HG03175 (cell line): ENCODE measurements around the gene LRRC8C.
A peak's percentile ranks its signal among the peaks of the same experiment; 100 is the strongest.
"Not testable (repeated sequence)": the region's sequence is repeated elsewhere in the genome, so short reads cannot be mapped to it uniquely, and the experiment has no call there.

Source experiments
- ATAC-seq: cut with Tn5 transposase; IDR thresholded peaks from one replicate; pipeline ENCODE4 v1.9.1; 2021; ENCODE audit warnings: mild to moderate bottlenecking, moderate library complexity; ENCODE audit not compliant: unreplicated experiment

Gene LRRC8C

GRCh38 chr1:89701746-89702241 is 68.9 kb downstream of the LRRC8C start:
- no peak for ATAC-seq

GRCh38 chr1:89702520-89703045 is 69.7 kb downstream of the LRRC8C start:
- ATAC-seq: no peak

- no peak for ATAC-seq
These were observed 70.5 kb downstream of the LRRC8C start for GRCh38 chr1:89703469-89703868.

- ATAC-seq: no peak
These were observed 71.1 kb downstream of the LRRC8C start for GRCh38 chr1:89704014-89704413.

- not testable (repeated sequence) for ATAC-seq
These were observed 72.0 kb downstream of the LRRC8C start for GRCh38 chr1:89704885-89705284.

GRCh38 chr1:89705901-89706699 is 73.2 kb downstream of the LRRC8C start:
- peak; percentile 77 for ATAC-seq

GRCh38 chr1:89706700-89707012 is 73.7 kb downstream of the LRRC8C start:
- peak; percentile 31 for ATAC-seq

GRCh38 chr1:89708751-89709375 is 75.9 kb downstream of the LRRC8C start:
- ATAC-seq: no peak

- ATAC-seq: no peak
These were observed 77.7 kb downstream of the LRRC8C start for GRCh38 chr1:89710498-89711139.

GRCh38 chr1:89711140-89711778 is 78.3 kb downstream of the LRRC8C start:
- no peak for ATAC-seq

- no peak for ATAC-seq
These were observed 79.5 kb downstream of the LRRC8C start for GRCh38 chr1:89712420-89712819.

- no peak for ATAC-seq
These were observed 82.8 kb downstream of the LRRC8C start for GRCh38 chr1:89715677-89716076.

GRCh38 chr1:89719502-89720306 is 86.8 kb downstream of the LRRC8C start:
- peak; percentile 93 for ATAC-seq

GRCh38 chr1:89720839-89721238 is 87.9 kb downstream of the LRRC8C start:
- ATAC-seq: no peak

GRCh38 chr1:89721351-89721750 is 88.4 kb downstream of the LRRC8C start:
- ATAC-seq: no peak

GRCh38 chr1:89723144-89723543 is 90.2 kb downstream of the LRRC8C start:
- no peak for ATAC-seq

GRCh38 chr1:89723863-89724262 is 90.9 kb downstream of the LRRC8C start:
- ATAC-seq: no peak

- peak; percentile 76 for ATAC-seq
These were observed 91.6 kb downstream of the LRRC8C start for GRCh38 chr1:89724369-89725010.

- no peak for ATAC-seq
These were observed 92.1 kb downstream of the LRRC8C start for GRCh38 chr1:89725011-89725370.

- no peak for ATAC-seq
These were observed 92.7 kb downstream of the LRRC8C start for GRCh38 chr1:89725631-89726030.
